ENCODE measurements around the gene DIP2C.
"Not testable (repeated sequence)": the region's sequence is repeated elsewhere in the genome, so short reads cannot be mapped to it uniquely, and the experiment has no call there.

DIP2C gene

GRCh38 chr10:689452-690371, at the start of gene DIP2C:
Gene DIP2C (minus strand): TSS chr10:689668. CDS start chr10:689578, 90 bp downstream.
- DNase-seq = no peak

- no peak for DNase-seq
Measured at GRCh38 chr10:734481-734880, 45.0 kb upstream of the DIP2C start.

GRCh38 chr10:733086-733485, 43.6 kb upstream of the DIP2C start:
- no peak for DNase-seq

- no peak for DNase-seq
Measured at GRCh38 chr10:729213-729612, 39.7 kb upstream of the DIP2C start.

- no peak for DNase-seq
Measured at GRCh38 chr10:728603-729002, 39.1 kb upstream of the DIP2C start.

- no peak for DNase-seq
Measured at GRCh38 chr10:727162-727790, 37.8 kb upstream of the DIP2C start.

- no peak for DNase-seq
Measured at GRCh38 chr10:725786-726185, 36.3 kb upstream of the DIP2C start.

GRCh38 chr10:725302-725701, 35.8 kb upstream of the DIP2C start:
- no peak for DNase-seq

- no peak for DNase-seq
Measured at GRCh38 chr10:723973-724372, 34.5 kb upstream of the DIP2C start.

GRCh38 chr10:722281-723060, 33.0 kb upstream of the DIP2C start:
- no peak for DNase-seq

GRCh38 chr10:718143-718700, 28.8 kb upstream of the DIP2C start:
- DNase-seq = no peak

GRCh38 chr10:717458-717857, 28.0 kb upstream of the DIP2C start:
- DNase-seq = no peak

- no peak for DNase-seq
Measured at GRCh38 chr10:716821-717220, 27.4 kb upstream of the DIP2C start.

- no peak for DNase-seq
Measured at GRCh38 chr10:714214-714613, 24.7 kb upstream of the DIP2C start.

- DNase-seq = no peak
Measured at GRCh38 chr10:712575-712974, 23.1 kb upstream of the DIP2C start.

- no peak for DNase-seq
Measured at GRCh38 chr10:712089-712488, 22.6 kb upstream of the DIP2C start.

GRCh38 chr10:707861-708260, 18.4 kb upstream of the DIP2C start:
- no peak for DNase-seq

GRCh38 chr10:707456-707855, 18.0 kb upstream of the DIP2C start:
- no peak for DNase-seq

GRCh38 chr10:703118-703517, 13.7 kb upstream of the DIP2C start:
- no peak for DNase-seq

GRCh38 chr10:700183-700582, 10.7 kb upstream of the DIP2C start:
- not testable (repeated sequence) for DNase-seq

GRCh38 chr10:697097-697875, 7.8 kb upstream of the DIP2C start:
- DNase-seq = no peak

- DNase-seq = no peak
Measured at GRCh38 chr10:695396-695795, 5.9 kb upstream of the DIP2C start.
